Heart right ventricle (tissue), 16 donors: ENCODE data around the gene ZSCAN25. TPM values are rescaled to one million over a fixed set of nuclear protein-coding genes. Genes with fewer than 3 reads are reported as not detected.

Experiments
- ATAC-seq, 8 donors: fragments of 200-7000 bp; cut with Tn5 transposase; one replicate each; pipeline ENCODE4 v1.9.1; 2020; ENCODE audit warnings: mild to moderate bottlenecking in 8 of 8, moderate library complexity in 8 of 8, moderate number of reproducible peaks in 1 of 8
- DNase-seq, 2 donors: peaks; one replicate each; pipeline ENCODE4 v3.0.0-alpha.2; 2020
- H3K27ac ChIP-seq, 10 donors: fragments of 200-600 bp; sonication (generic) in 2 of 10; one replicate each; pipeline versions ENCODE4 v1.5.0 to v1.8.0; 2020 to 2022; ENCODE audit warnings: mild to moderate bottlenecking in 3 of 10
- H3K27me3 ChIP-seq, 7 donors: fragments of 200-600 bp; one replicate each; pipeline ENCODE4 v1.8.0; 2021 to 2022; ENCODE audit warnings: mild to moderate bottlenecking in 2 of 7
- H3K36me3 ChIP-seq, 9 donors: fragments of 200-600 bp; sonication (generic) in 1 of 9; one replicate each; pipeline versions ENCODE4 v1.5.0 to v1.8.0; 2020 to 2022; ENCODE audit warnings: mild to moderate bottlenecking in 2 of 9
- H3K4me1 ChIP-seq, 9 donors: fragments of 200-600 bp; sonication (generic) in 1 of 9; one replicate each; pipeline versions ENCODE4 v1.5.0 to v1.8.0; 2020 to 2022; ENCODE audit warnings: mild to moderate bottlenecking in 4 of 9
- H3K4me3 ChIP-seq, 10 donors: fragments of 200-600 bp; sonication (generic) in 2 of 10; one replicate each; pipeline versions ENCODE4 v1.5.0 to v1.8.0; 2020 to 2022; ENCODE audit warnings: mild to moderate bottlenecking in 7 of 10, moderate library complexity in 2 of 10
- H3K9me3 ChIP-seq, 11 donors: fragments of 200-600 bp in 10 of 11; sonication (generic) in 2 of 11; one replicate each; pipeline versions ENCODE4 v1.5.0 to v1.8.0; 2013 to 2022; ENCODE audit warnings: mild to moderate bottlenecking in 2 of 11, control low read depth in 1 of 11, moderate library complexity in 1 of 11
- CTCF ChIP-seq, 9 donors: fragments of 200-600 bp; sonication (generic) in 2 of 9; IDR thresholded peaks; one replicate each; pipeline versions ENCODE4 v1.5.0 to v1.8.0; 2021 to 2022; ENCODE audit warnings: antibody characterized with exemption in 9 of 9, mild to moderate bottlenecking in 5 of 9, moderate library complexity in 1 of 9
- WGBS, 2 donors: extraction: QIAGEN DNeasy Blood & Tissue Kit; methylation state at CpG; one replicate each; pipeline ENCODE4 v1.1.7; 2013; ENCODE audit warnings: inconsistent platforms in 1 of 2; 5-methylcytosine and 5-hydroxymethylcytosine counted together
- intact Hi-C, 10 donors: fragments of 100-400 bp; cut with DNase I; formaldehyde crosslinking; loops; one replicate each; pipeline versions ENCODE4 v1.11.1 to v1.14.2; 2022
- polyA plus RNA-seq, 2 donors: library from polyadenylated mRNA; stranded (reverse); fragments of 200-250 nt; gene quantifications; one replicate each; pipeline ENCODE4 v1.2.3, GENCODE V29; 2013
- total RNA-seq, 10 donors: library from RNA; stranded (reverse); fragmentation: NEBNext Ultra II Directional in 3 of 10; extraction: Animal tissue kit (Norgen Biotek cat#: 25700) in 3 of 10; gene quantifications; one replicate each; pipeline versions ENCODE4 v1.2.1 to v1.2.4, GENCODE V29; 2021 to 2023
- donor health status: Arrhythmogenic right ventricular cardiomyopathy.
- donor health status: ischemic (EF 13 %, LVEDD 7.1; RV severe dilation, severe dysfunction).
- donor health status: healthy with polysubstance abuse.
- donor health status: DM: no; HTN: yes; CAD: no.
- donor health status: DM: no; HTN: no; CAD: no.
- donor health status: ischemic (EF 25% LVEDD 6.9; RV normal size, moderate dysfunction).
- donor health status: ischemic (EF 25% LVEDD 5.7; RV mildly dilated, moderate dysfunction).
- donor health status: healthy.
- donor health status: DM: yes; HTN: yes; CAD: no.
- donor health status: Ischemic cardiomyopathy.
- donor health status: ischemic (EF 35%, LVEDD 5.7; RV mildly dilated, moderate dysfunction).
- donor health status: nonischemic (EF 11% LVEDD 7.7; RV severe dilation, severe dysfunction).
- donor health status: DM: yes; HTN: yes; CAD: no.
- donor health status: PGD.
- donor health status: ischemic (EF 29% LVEDD 5.4; RV normal size, mild dysfunction).
- donor health status: nonischemic (EF 23%, LVEDD 6.1; RV moderate dilation, normal function).

ZSCAN25 gene
- total and polyA plus RNA-seq, 12 donors: 2.5 to 10.5 (median 7.5) TPM

- no peaks in the 10 kb centered on the region for H3K9me3 ChIP-seq
- ATAC-seq (no peak), DNase-seq (no peak)
- H3K27me3 ChIP-seq: no peaks in the 10 kb centered on the region
- intact Hi-C loops: no loop called here
- peaks cover 0 to 43% (median 0%) of the 10 kb centered on the region in 9 donors for H3K36me3 ChIP-seq
- 94% methylated on average over 23 of the region's 23 CpGs for WGBS, 2 donors
- no peak for TF ChIP-seq CTCF (IDR thresholded peaks at IDR 0.05)
- H3K4me3 ChIP-seq: no peak overlapping the region
- peaks cover 0 to 9% (median 0%) of the 10 kb centered on the region in 9 donors for H3K4me1 ChIP-seq
- H3K27ac ChIP-seq: no peak overlapping the region
These were observed 22.0 kb downstream of the ZSCAN25 start for GRCh38 chr7:99638731-99639130.

- Histone ChIP-seq H3K27me3 (no peaks in the 10 kb centered on the region), H3K27ac (no peak overlapping the region), H3K36me3 (peaks cover 0 to 43% (median 0%) of the 10 kb centered on the region in 9 donors), H3K4me3 (no peak overlapping the region), H3K4me1 (peaks cover 0 to 9% (median 0%) of the 10 kb centered on the region in 9 donors), H3K9me3 (no peaks in the 10 kb centered on the region)
- DNase-seq (no peak), ATAC-seq (no peak)
- TF ChIP-seq CTCF (IDR thresholded peaks at IDR 0.05): no peak
- intact Hi-C loops: no loop called here
These were observed 22.5 kb downstream of the ZSCAN25 start for GRCh38 chr7:99639267-99639666.

- ATAC-seq: no peak
- 93 to 100% methylated on average over 1 of the region's 1 CpG for WGBS, 2 donors
- no peaks in the 10 kb centered on the region for H3K4me1 ChIP-seq
- peaks cover 0 to 48% (median 3%) of the 10 kb centered on the region in 9 donors for H3K36me3 ChIP-seq
- H3K9me3 ChIP-seq: peaks cover 0 to 15% (median 0%) of the 10 kb centered on the region in 11 donors
- no peak overlapping the region for H3K27ac ChIP-seq
- TF ChIP-seq CTCF (IDR thresholded peaks at IDR 0.05): no peak
- intact Hi-C loops: no loop called here
- no peaks in the 10 kb centered on the region for H3K27me3 ChIP-seq
- no peak overlapping the region for H3K4me3 ChIP-seq
- no peak for DNase-seq
These were observed 25.3 kb downstream of the ZSCAN25 start for GRCh38 chr7:99642027-99642426.

GRCh38 chr7:99643464-99643863 is 26.7 kb downstream of the ZSCAN25 start:
- ATAC-seq: no peak
- H3K4me1 ChIP-seq: no peaks in the 10 kb centered on the region

More at GRCh38 chr7:99643464-99643863, 26.7 kb downstream of the ZSCAN25 start:
- 84 to 90% methylated on average over 2 of the region's 2 CpGs for WGBS, 2 donors
- intact Hi-C loops: no loop called here
- H3K4me3 ChIP-seq: no peak overlapping the region
- peaks cover 0 to 15% (median 0%) of the 10 kb centered on the region in 11 donors for H3K9me3 ChIP-seq
- no peak overlapping the region for H3K27ac ChIP-seq
- DNase-seq: no peak
- no peak for TF ChIP-seq CTCF (IDR thresholded peaks at IDR 0.05)
- H3K27me3 ChIP-seq: no peaks in the 10 kb centered on the region
- peaks cover 0 to 47% (median 3%) of the 10 kb centered on the region in 9 donors for H3K36me3 ChIP-seq
